ENCODE data around the gene GBF1. TPM values are rescaled to one million over a fixed set of nuclear protein-coding genes. Genes with fewer than 3 reads are reported as not detected.
A peak's percentile ranks its signal among the peaks of the same experiment; 100 is the strongest.

GBF1 gene
- polyA plus RNA-seq, 1 experiment: 31.9 TPM

GRCh38 chr10:102406815-102407214 is 161.5 kb downstream of the GBF1 start:
- Histone ChIP-seq H3K4me3 (ENCODE audit: low read depth, low read length) (no peak overlapping the region), H3K27me3 (ENCODE audit: control insufficient read depth, insufficient read depth, low read length) (peaks cover 14% of the 10 kb centered on the region), H3K27ac (ENCODE audit: low read depth, low read length) (no peak overlapping the region), H3K9me3 (ENCODE audit: control insufficient read depth, insufficient read depth, low read length) (no peaks in the 10 kb centered on the region; the same call in 1 of the 2 replicates)
- ChIA-PET CTCF (no interaction called here), POLR2A (interaction anchor here (0.7 kb wide), 1 partner anchor 10 kb away, joined by 3 read pairs; no protein-coding TSS in a partner anchor)
- no peak for TF ChIP-seq CTCF (IDR thresholded peaks at IDR 0.05; ENCODE audit: low read depth, low read length)
- DNase-seq (ENCODE audit: low read depth, low spot score): no peak

- H3K4me3 ChIP-seq (ENCODE audit: low read depth, low read length): no peak overlapping the region
- POLR2A ChIA-PET: no interaction called here
- TF ChIP-seq CTCF (IDR thresholded peaks at IDR 0.05; ENCODE audit: low read depth, low read length): no peak
- DNase-seq (ENCODE audit: low read depth, low spot score): no peak
- no peaks in the 10 kb centered on the region; the same call in 1 of the 2 replicates for H3K9me3 ChIP-seq (ENCODE audit: control insufficient read depth, insufficient read depth, low read length)
- H3K27me3 ChIP-seq (ENCODE audit: control insufficient read depth, insufficient read depth, low read length): peaks cover 22% of the 10 kb centered on the region
- H3K27ac ChIP-seq (ENCODE audit: low read depth, low read length): no peak overlapping the region
- CTCF ChIA-PET: interaction anchor here (0.6 to 1.4 kb wide), 4 partner anchors 8 to 181 kb away, joined by 3 to 6 read pairs (median 4); no protein-coding TSS in a partner anchor
These were observed 162.2 kb downstream of the GBF1 start for GRCh38 chr10:102407425-102408130.

GRCh38 chr10:102408131-102408727 is 162.9 kb downstream of the GBF1 start:
- Histone ChIP-seq H3K9me3 (ENCODE audit: control insufficient read depth, insufficient read depth, low read length) (no peaks in the 10 kb centered on the region; the same call in 1 of the 2 replicates), H3K27ac (ENCODE audit: low read depth, low read length) (no peak overlapping the region), H3K4me3 (ENCODE audit: low read depth, low read length) (peak overlapping the region; percentile 58), H3K27me3 (ENCODE audit: control insufficient read depth, insufficient read depth, low read length) (peaks cover 28% of the 10 kb centered on the region)
- DNase-seq (ENCODE audit: low read depth, low spot score): no peak
- TF ChIP-seq CTCF (IDR thresholded peaks at IDR 0.05; ENCODE audit: low read depth, low read length): no peak
- POLR2A ChIA-PET: no interaction called here
- CTCF ChIA-PET: interaction anchor here (0.6 to 1.4 kb wide), 2 partner anchors 9 to 45 kb away, joined by 5 to 6 read pairs; no protein-coding TSS in a partner anchor

GRCh38 chr10:102408728-102409603 is 163.6 kb downstream of the GBF1 start:
- TF ChIP-seq CTCF (IDR thresholded peaks at IDR 0.05; ENCODE audit: low read depth, low read length): no peak
- ChIA-PET CTCF (interaction anchor here (2.5 to 3.3 kb wide), 2 partner anchors 9 to 15 kb away, joined by 12 to 20 read pairs; no protein-coding TSS in a partner anchor), POLR2A (no interaction called here)
- Histone ChIP-seq H3K4me3 (ENCODE audit: low read depth, low read length) (peak overlapping the region; percentile 59), H3K9me3 (ENCODE audit: control insufficient read depth, insufficient read depth, low read length) (no peaks in the 10 kb centered on the region; the same call in 1 of the 2 replicates), H3K27ac (ENCODE audit: low read depth, low read length) (peak overlapping the region; percentile 11), H3K27me3 (ENCODE audit: control insufficient read depth, insufficient read depth, low read length) (peaks cover 31% of the 10 kb centered on the region)
- no peak for DNase-seq (ENCODE audit: low read depth, low spot score)
